ENCODE results near the gene FRMD5.
"Not testable (repeated sequence)": the region's sequence is repeated elsewhere in the genome, so short reads cannot be mapped to it uniquely, and the experiment has no call there.

GRCh38 chr15:44000248-44000647, 194.8 kb downstream of the FRMD5 start:
- not testable (repeated sequence) for TF ChIP-seq CTCF (conservative IDR thresholded peaks at IDR 0.05); EZH2 (IDR thresholded peaks at IDR 0.05; ENCODE audit: low read depth)
